Thyroid gland (tissue), 4 donors: ENCODE measurements around the gene SLC22A5. TPM values are rescaled to one million over a fixed set of nuclear protein-coding genes. Genes with fewer than 3 reads are reported as not detected.
"Not testable (repeated sequence)": the region's sequence is repeated elsewhere in the genome, so short reads cannot be mapped to it uniquely, and the experiment has no call there.

ENCODE experiments used
- DNase-seq, 2 donors: peaks; one replicate each; pipeline ENCODE4 v3.0.0-alpha.2; 2019
- H3K27ac ChIP-seq, 3 donors: fragments of 200-600 bp; sonication (generic); 1 replicate in 2 of 3; 2 replicates in 1 of 3; pipeline ENCODE4 v1.5.1; 2016 to 2019; ENCODE audit warnings: mild to moderate bottlenecking in 1 of 3, moderate library complexity in 1 of 3
- H3K27me3 ChIP-seq: fragments of 200-600 bp; sonication (generic); one replicate; pipeline ENCODE4 v1.5.1; 2019
- H3K36me3 ChIP-seq, 2 donors: fragments of 200-600 bp; sonication (generic); one replicate each; pipeline ENCODE4 v1.5.1; 2016 to 2019
- H3K4me1 ChIP-seq, 2 donors: fragments of 200-600 bp; sonication (generic); one replicate each; pipeline ENCODE4 v1.5.1; 2017 to 2019
- H3K4me3 ChIP-seq, 3 donors: fragments of 200-600 bp; sonication (generic); replicated peaks in 1 of 3; 1 replicate in 2 of 3; 2 replicates in 1 of 3; pipeline ENCODE4 v1.5.1; 2016; ENCODE audit warnings: mild to moderate bottlenecking in 1 of 3
- H3K9me3 ChIP-seq: fragments of 200-600 bp; sonication (generic); one replicate; pipeline ENCODE4 v1.5.1; 2017
- POLR2A ChIP-seq, 2 donors: fragments of 450-650 bp; IDR thresholded peaks; one replicate each; pipeline ENCODE4 v1.6.1; 2017; ENCODE audit warnings: antibody characterized with exemption in 2 of 2, mild to moderate bottlenecking in 2 of 2, moderate library complexity in 1 of 2
- WGBS, 2 donors: methylation state at CpG; one replicate each; pipeline ENCODE4 v1.1.5; 2017; 5-methylcytosine and 5-hydroxymethylcytosine counted together
- intact Hi-C: fragments of 100-400 bp; cut with DNase I; formaldehyde crosslinking; loops from one replicate; pipeline ENCODE4 v1.15.1; 2023
- total RNA-seq, 4 donors: library from RNA; depleted of rRNA; stranded (reverse); fragments of >200 nt; gene quantifications; one replicate each; pipeline ENCODE4 v1.2.3, GENCODE V29; 2016
- TF ChIP-seq, protein P1 (sequence below), 6 experiments: fragments of 200-600 bp in 3 of 6; fragments of 450-650 bp in 3 of 6; sonication (generic) in 3 of 6; IDR thresholded peaks; one replicate each; pipeline ENCODE4 v1.5.1; 2016 to 2019; ENCODE audit warnings: antibody characterized with exemption in 6 of 6, mild to moderate bottlenecking in 2 of 6, inconsistent platforms in 1 of 6, moderate library complexity in 1 of 6

Gene SLC22A5
- total RNA-seq, 4 donors from 2014 or later: 18.1 to 28.3 (median 24.2) TPM

DNA sequence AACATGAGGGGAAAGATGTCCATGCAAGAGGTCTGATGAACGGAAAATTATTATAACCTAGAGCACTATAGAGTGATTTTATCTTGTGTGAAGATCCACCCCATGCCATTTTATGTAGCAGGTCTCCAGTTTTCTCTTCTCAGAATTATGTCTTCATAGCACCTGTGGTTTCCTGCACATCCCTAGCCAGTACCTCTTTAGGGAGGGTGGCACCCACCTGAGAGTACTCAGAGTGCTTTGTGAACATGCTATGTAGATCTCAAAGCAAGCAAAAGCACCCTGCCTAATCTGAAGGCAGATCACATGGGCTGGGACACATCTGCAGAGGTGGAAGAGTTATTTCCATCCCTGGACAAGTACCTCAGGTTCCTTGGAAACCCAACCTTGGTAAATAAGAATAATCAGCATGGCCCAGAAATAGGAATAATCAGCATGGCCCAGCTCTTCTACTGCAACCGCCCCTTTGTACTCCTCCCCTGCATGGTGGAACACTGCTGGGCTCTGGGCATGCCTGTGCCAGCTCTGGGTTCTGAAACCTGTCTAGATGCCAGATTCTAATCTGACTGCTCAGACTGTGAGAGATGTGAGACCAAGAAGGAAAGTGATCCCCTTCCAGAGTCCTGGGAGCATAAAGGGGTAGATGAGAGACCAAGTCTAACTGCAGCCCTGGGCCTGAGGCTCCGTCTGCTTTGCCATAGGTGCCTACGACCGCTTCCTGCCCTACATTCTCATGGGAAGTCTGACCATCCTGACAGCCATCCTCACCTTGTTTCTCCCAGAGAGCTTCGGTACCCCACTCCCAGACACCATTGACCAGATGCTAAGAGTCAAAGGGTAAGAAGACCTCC is 23.7 kb downstream of the SLC22A5 start:
- DNase-seq: no peak
- intact Hi-C loops: no loop called here
- WGBS, 2 donors: 92 to 98% methylated on average over 6 of the region's 6 CpGs
- no peak for TF ChIP-seq POLR2A (IDR thresholded peaks at IDR 0.05)
- TF ChIP-seq, protein P1, sequence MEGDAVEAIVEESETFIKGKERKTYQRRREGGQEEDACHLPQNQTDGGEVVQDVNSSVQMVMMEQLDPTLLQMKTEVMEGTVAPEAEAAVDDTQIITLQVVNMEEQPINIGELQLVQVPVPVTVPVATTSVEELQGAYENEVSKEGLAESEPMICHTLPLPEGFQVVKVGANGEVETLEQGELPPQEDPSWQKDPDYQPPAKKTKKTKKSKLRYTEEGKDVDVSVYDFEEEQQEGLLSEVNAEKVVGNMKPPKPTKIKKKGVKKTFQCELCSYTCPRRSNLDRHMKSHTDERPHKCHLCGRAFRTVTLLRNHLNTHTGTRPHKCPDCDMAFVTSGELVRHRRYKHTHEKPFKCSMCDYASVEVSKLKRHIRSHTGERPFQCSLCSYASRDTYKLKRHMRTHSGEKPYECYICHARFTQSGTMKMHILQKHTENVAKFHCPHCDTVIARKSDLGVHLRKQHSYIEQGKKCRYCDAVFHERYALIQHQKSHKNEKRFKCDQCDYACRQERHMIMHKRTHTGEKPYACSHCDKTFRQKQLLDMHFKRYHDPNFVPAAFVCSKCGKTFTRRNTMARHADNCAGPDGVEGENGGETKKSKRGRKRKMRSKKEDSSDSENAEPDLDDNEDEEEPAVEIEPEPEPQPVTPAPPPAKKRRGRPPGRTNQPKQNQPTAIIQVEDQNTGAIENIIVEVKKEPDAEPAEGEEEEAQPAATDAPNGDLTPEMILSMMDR (IDR thresholded peaks at IDR 0.05): no peak
- H3K27me3 ChIP-seq: no peaks in the 10 kb centered on the region
- H3K4me3 ChIP-seq: no peak overlapping the region
- H3K36me3 ChIP-seq: peaks cover 0 to 4% of the 10 kb centered on the region in 2 donors
- no peaks in the 10 kb centered on the region for H3K9me3 ChIP-seq
- peaks cover 13 to 52% of the 10 kb centered on the region in 2 donors for H3K4me1 ChIP-seq
- no peak overlapping the region for H3K27ac ChIP-seq

DNA sequence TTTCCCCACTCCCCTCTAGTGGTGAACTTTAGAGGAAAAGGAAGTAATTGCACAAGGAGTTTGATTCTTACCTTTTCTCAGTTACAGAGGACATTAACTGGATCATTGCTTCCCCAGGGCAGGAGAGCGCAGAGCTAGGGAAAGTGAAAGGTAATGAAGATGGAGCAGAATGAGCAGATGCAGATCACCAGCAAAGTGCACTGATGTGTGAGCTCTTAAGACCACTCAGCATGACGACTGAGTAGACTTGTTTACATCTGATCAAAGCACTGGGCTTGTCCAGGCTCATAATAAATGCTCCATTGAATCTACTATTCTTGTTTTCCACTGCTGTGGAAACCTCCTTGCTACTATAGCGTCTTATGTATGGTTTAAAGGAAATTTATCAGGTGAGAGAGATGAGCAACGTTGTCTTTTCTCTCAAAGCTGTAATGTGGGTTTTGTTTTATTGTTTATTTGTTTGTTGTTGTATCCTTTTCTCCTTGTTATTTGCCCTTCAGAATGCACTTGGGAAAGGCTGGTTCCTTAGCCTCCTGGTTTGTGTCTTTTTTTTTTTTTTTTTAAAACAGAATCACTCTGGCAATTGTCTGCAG is 25.3 kb downstream of the SLC22A5 start:
- H3K4me1 ChIP-seq: peaks cover 7 to 37% of the 10 kb centered on the region in 2 donors
- H3K27me3 ChIP-seq: no peaks in the 10 kb centered on the region
- 29 to 39% methylated on average over 4 of the region's 4 CpGs for WGBS, 2 donors
- peak; percentile 58 to 68 for DNase-seq
- intact Hi-C loops: no loop called here
- peaks cover 0 to 4% of the 10 kb centered on the region in 2 donors for H3K36me3 ChIP-seq
- TF ChIP-seq, protein P1 (IDR thresholded peaks at IDR 0.05): no peak
- TF ChIP-seq POLR2A (IDR thresholded peaks at IDR 0.05): no peak
- H3K27ac ChIP-seq: peak overlapping the region in 1 of 3 donors; percentile 42
- H3K4me3 ChIP-seq: no peak overlapping the region
- no peaks in the 10 kb centered on the region for H3K9me3 ChIP-seq

DNA sequence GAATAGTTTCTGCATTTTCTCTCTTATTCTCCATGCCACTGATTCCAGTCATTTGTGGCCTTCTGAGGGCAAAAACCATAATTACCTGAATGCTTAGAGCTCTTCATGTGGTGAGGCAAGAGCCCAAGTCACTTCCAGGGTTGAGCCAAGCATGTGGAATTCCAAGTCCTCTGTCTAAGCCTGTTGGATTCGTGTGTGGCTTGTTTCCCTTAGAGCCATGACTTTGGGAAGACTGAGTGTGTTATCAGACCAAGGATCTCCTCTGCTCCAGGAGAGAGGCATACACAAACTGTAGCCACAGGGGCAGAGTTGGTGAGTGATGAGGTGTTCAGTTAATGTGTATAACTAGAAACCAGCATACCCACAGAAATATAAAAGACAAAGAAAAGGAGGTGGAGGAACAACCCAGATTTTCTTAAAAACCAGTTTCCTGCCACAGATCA is 27.1 kb downstream of the SLC22A5 start:
- Histone ChIP-seq H3K36me3 (peaks cover 0 to 4% of the 10 kb centered on the region in 2 donors), H3K4me1 (peaks cover 3 to 23% of the 10 kb centered on the region in 2 donors), H3K27me3 (no peaks in the 10 kb centered on the region), H3K9me3 (no peaks in the 10 kb centered on the region), H3K27ac (no peak overlapping the region), H3K4me3 (no peak overlapping the region)
- no peak for TF ChIP-seq POLR2A (IDR thresholded peaks at IDR 0.05)
- TF ChIP-seq, protein P1 (IDR thresholded peaks at IDR 0.05): no peak
- WGBS, 2 donors: 75 to 78% methylated on average over 1 of the region's 1 CpG
- DNase-seq: no peak
- intact Hi-C loops: no loop called here

DNA sequence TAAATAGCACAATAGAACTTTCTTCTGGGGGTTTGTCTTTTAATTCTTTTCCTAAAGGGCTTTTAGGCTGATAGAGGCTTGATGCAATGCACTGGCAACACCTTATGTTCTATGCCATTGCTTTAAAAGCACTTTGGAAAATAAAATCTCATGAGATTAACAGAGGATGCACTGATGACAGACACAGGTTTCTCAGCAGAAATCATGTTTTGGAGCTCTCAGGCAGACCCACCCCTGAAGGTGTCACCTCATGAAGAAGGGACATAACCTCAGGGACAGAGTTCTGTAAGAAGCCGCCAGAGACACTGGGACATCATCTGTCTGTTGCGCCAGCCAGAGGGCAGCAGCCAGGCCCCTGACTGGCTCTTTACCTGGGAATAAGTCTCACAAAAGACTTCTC is 27.7 kb downstream of the SLC22A5 start:
- no peak for DNase-seq
- H3K9me3 ChIP-seq: no peaks in the 10 kb centered on the region
- H3K36me3 ChIP-seq: peaks cover 0 to 4% of the 10 kb centered on the region in 2 donors
- no peaks in the 10 kb centered on the region for H3K27me3 ChIP-seq
- no peak overlapping the region for H3K4me3 ChIP-seq
- 92 to 96% methylated on average over 2 of the region's 2 CpGs for WGBS, 2 donors
- H3K4me1 ChIP-seq: peaks cover 3 to 23% of the 10 kb centered on the region in 2 donors
- no peak overlapping the region for H3K27ac ChIP-seq
- intact Hi-C loops: no loop called here
- TF ChIP-seq POLR2A (IDR thresholded peaks at IDR 0.05): no peak
- TF ChIP-seq, protein P1 (IDR thresholded peaks at IDR 0.05): no peak

DNA sequence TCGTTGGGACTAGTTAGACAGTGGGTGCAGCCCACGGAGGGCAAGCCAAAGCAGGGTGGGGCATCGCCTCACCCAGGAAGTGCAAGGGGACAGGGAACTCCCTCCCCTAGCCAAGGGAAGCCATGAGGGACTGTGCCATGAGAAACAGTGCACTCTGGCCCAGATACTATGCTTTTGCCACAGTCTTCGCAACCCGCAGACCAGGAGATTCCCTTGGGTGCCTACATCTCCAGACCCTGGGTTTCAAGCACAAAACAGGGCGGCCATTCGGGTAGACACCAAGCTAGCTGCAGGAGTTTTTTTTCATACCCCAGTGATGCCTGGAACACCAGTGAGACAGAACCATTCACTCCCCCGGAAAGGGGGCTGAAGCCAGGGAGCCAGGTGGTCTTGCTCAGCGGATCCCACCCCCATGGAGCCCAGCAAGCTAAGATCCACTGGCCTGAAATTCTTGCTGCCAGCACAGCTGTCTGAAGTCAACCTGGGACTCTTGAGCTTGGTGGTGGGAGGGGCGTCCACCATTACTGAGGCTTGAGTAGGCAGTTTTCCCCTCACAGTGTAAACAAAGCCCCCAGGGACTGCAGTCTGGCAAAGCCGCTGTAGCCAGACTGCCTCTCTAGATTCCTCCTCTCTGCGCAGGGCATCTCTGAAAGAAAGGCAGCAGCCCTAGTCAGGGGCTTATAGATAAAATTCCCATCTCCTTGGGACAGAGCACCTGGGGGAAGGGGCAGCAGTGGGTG is 28.6 kb downstream of the SLC22A5 start:
- intact Hi-C loops: not testable (repeated sequence)
- WGBS, 2 donors: 71 to 75% methylated on average over 9 to 12 of the region's 12 CpGs

DNA sequence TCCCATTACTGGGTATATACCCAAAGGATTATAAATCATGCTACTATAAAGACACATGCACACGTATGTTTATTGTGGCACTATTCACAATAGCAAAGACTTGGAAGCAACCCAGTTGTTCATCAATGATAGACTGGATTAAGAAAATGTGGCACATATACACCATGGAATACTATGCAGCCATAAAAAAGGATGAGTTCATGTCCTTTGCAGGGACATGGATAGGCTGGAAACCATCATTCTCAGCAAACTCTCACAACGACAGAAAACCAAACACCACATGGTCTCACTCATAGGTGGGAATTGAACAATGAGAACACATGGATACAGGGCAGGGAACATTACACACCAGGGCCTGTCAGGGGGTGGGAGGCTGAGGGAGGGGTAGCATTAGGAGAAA is 34.5 kb downstream of the SLC22A5 start:
- H3K36me3 ChIP-seq, H3K4me3 ChIP-seq: not testable (repeated sequence)
- 86 to 88% methylated on average over 2 of the region's 2 CpGs for WGBS, 2 donors

More for the DNA sequence above, 28.6 kb downstream of the SLC22A5 start:
- not testable (repeated sequence) for H3K27ac ChIP-seq, H3K9me3 ChIP-seq, H3K4me3 ChIP-seq, H3K27me3 ChIP-seq, H3K36me3 ChIP-seq, DNase-seq
- H3K4me1 ChIP-seq: peaks cover 3 to 23% of the 10 kb centered on the region in 2 donors

More for the DNA sequence above, 34.5 kb downstream of the SLC22A5 start:
- DNase-seq, H3K27ac ChIP-seq, H3K9me3 ChIP-seq, intact Hi-C loops, H3K4me1 ChIP-seq, H3K27me3 ChIP-seq: not testable (repeated sequence)
